GM12878 (cell line): Measurements from ENCODE around the gene ANKRD17. TPM values are rescaled to one million over a fixed set of nuclear protein-coding genes. Genes with fewer than 3 reads are reported as not detected.

ENCODE experiments used
- ASH2L ChIP-seq: fragments of 300-600, 200-600 bp; sonication (generic); IDR thresholded peaks from 2 replicates; pipeline ENCODE4 v1.6.1; 2017; ENCODE audit warnings: low read depth, mild to moderate bottlenecking, borderline replicate concordance
- BACH1 ChIP-seq: fragments of 450-650 bp; IDR thresholded peaks from 2 replicates; pipeline ENCODE4 v1.6.1; 2017; ENCODE audit warnings: mild to moderate bottlenecking, borderline replicate concordance
- BHLHE40 ChIP-seq, 2 experiments: fragments of 450-650 bp in 1 of 2; IDR thresholded peaks; 2 replicates each; pipeline ENCODE4 v1.6.1; 2011 to 2017; ENCODE audit warnings: low read depth in 2 of 2, borderline replicate concordance in 1 of 2, improper control_type of control experiment in 1 of 2, low read length in 1 of 2, mild to moderate bottlenecking in 1 of 2
- CBFB ChIP-seq: IDR thresholded peaks from 2 replicates; pipeline ENCODE4 v1.6.1; 2016; ENCODE audit warnings: antibody characterized with exemption, low read depth
- CREB1 ChIP-seq: IDR thresholded peaks from 2 replicates; pipeline ENCODE4 v1.6.1; 2012; ENCODE audit warnings: low read depth, mild to moderate bottlenecking, inconsistent platforms
- DPF2 ChIP-seq: fragments of 450-650 bp; IDR thresholded peaks from 2 replicates; pipeline ENCODE4 v1.6.1; 2017; ENCODE audit warnings: mild to moderate bottlenecking
- GATAD2B ChIP-seq: fragments of 450-650 bp; conservative IDR thresholded peaks from 2 replicates; pipeline ENCODE4 v1.6.1; 2017; ENCODE audit warnings: low read depth, mild to moderate bottlenecking, moderate library complexity
- IKZF2 ChIP-seq, 2 experiments: fragments of 450-650 bp; IDR thresholded peaks; 2 replicates each; pipeline ENCODE4 v1.6.1; 2017; ENCODE audit warnings: mild to moderate bottlenecking in 2 of 2, moderate library complexity in 2 of 2
- KAT2A ChIP-seq: conservative IDR thresholded peaks from 2 replicates; pipeline ENCODE4 v1.6.1; 2011; ENCODE audit warnings: low read depth, low read length; ENCODE audit not compliant: control insufficient read depth
- NFIC ChIP-seq: IDR thresholded peaks from 2 replicates; pipeline ENCODE4 v1.6.1; 2012; ENCODE audit warnings: low read depth, mild to moderate bottlenecking, inconsistent platforms, low read length, moderate library complexity
- NFXL1 ChIP-seq: fragments of 450-650 bp; IDR thresholded peaks from 2 replicates; pipeline ENCODE4 v1.6.1; 2017; ENCODE audit warnings: antibody characterized with exemption, mild to moderate bottlenecking, borderline replicate concordance
- NRF1 ChIP-seq: conservative IDR thresholded peaks from 2 replicates; pipeline ENCODE4 v1.6.1; 2011; ENCODE audit warnings: mild to moderate bottlenecking, low read depth, low read length, improper control_type of control experiment
- PML ChIP-seq: IDR thresholded peaks from 2 replicates; pipeline ENCODE4 v1.6.1; 2012; ENCODE audit warnings: low read length, inconsistent platforms
- RAD51 ChIP-seq: fragments of 450-650 bp; IDR thresholded peaks from 2 replicates; pipeline ENCODE4 v1.6.1; 2016; ENCODE audit warnings: moderate library complexity, mild to moderate bottlenecking, inconsistent platforms
- RBBP5 ChIP-seq: fragments of 200-600 bp; sonication (generic); conservative IDR thresholded peaks from 2 replicates; pipeline ENCODE4 v1.6.1; 2016
- RFX5 ChIP-seq: IDR thresholded peaks from 2 replicates; pipeline ENCODE4 v1.6.1; 2011; ENCODE audit warnings: low read depth, low read length, improper control_type of control experiment
- RUNX3 ChIP-seq: IDR thresholded peaks from 2 replicates; pipeline ENCODE4 v1.6.1; 2012; ENCODE audit warnings: low read length, inconsistent platforms
- SMC3 ChIP-seq: IDR thresholded peaks from 2 replicates; pipeline ENCODE4 v1.6.1; 2011; ENCODE audit warnings: low read length, improper control_type of control experiment, borderline replicate concordance
- SREBF2 ChIP-seq: IDR thresholded peaks from 2 replicates; pipeline ENCODE4 v1.6.1; 2012; ENCODE audit warnings: mild to moderate bottlenecking, low read length
- TCF3 ChIP-seq: IDR thresholded peaks from 2 replicates; pipeline ENCODE4 v1.6.1; 2012; ENCODE audit warnings: low read depth, mild to moderate bottlenecking, low read length, borderline replicate concordance; ENCODE audit not compliant: insufficient read depth
- YBX1 ChIP-seq: fragments of 450-650 bp; IDR thresholded peaks from 2 replicates; pipeline ENCODE4 v1.6.1; 2016; ENCODE audit warnings: antibody characterized with exemption
- ZNF217 ChIP-seq: fragments of 450-650 bp; IDR thresholded peaks from 2 replicates; pipeline ENCODE4 v1.6.1; 2017; ENCODE audit warnings: antibody characterized with exemption, mild to moderate bottlenecking
- ZSCAN29 ChIP-seq: fragments of 450-650 bp; IDR thresholded peaks from 2 replicates; pipeline ENCODE4 v1.6.1; 2017; ENCODE audit warnings: mild to moderate bottlenecking, moderate library complexity
- polyA plus RNA-seq, 11 experiments: library from polyadenylated mRNA; depleted of rRNA in 4 of 11; unstranded in 6 of 11; stranded (reverse) in 5 of 11; fragments of >200 nt; fragmentation: Nextera tagmentation in 4 of 11; fragmentation: Illumina TruSeq in 1 of 11; extraction: Ambion mirVana in 4 of 11; extraction: Trizol in 1 of 11; gene quantifications; 1 replicate in 1 of 11; 2 replicates in 10 of 11; pipeline versions ENCODE4 v1.2.1 to v1.2.3, GENCODE V29; 2011 to 2016; ENCODE audit warnings: inconsistent platforms in 2 of 11, missing spikeins in 2 of 11, low read depth in 1 of 11
- total RNA-seq, 4 experiments: library from RNA; depleted of rRNA in 3 of 4; stranded (reverse); fragments of >200 nt in 3 of 4; fragmentation: Illumina TruSeq in 1 of 4; extraction: Trizol in 1 of 4; gene quantifications; 2 replicates each; pipeline versions ENCODE4 v1.2.1 to v1.2.3, GENCODE V29; 2013 to 2021
- TF ChIP-seq, protein P1 (sequence below): fragments of 450-650 bp; IDR thresholded peaks from 2 replicates; pipeline ENCODE4 v1.6.1; 2014; ENCODE audit warnings: mild to moderate bottlenecking
- TF ChIP-seq, protein P2 (sequence below): IDR thresholded peaks from 2 replicates; pipeline ENCODE4 v1.6.1; 2012; ENCODE audit warnings: low read depth, low read length, improper control_type of control experiment
- TF ChIP-seq, protein P3 (sequence below): IDR thresholded peaks from 2 replicates; pipeline ENCODE4 v1.6.1; 2011; ENCODE audit warnings: borderline replicate concordance, low read depth, mild to moderate bottlenecking, moderate library complexity, low read length; ENCODE audit not compliant: insufficient read depth, poor library complexity, severe bottlenecking
- TF ChIP-seq, protein P4 (sequence below): IDR thresholded peaks from 2 replicates; pipeline ENCODE4 v1.6.1; 2011; ENCODE audit warnings: low read depth, mild to moderate bottlenecking, low read length, moderate library complexity, borderline replicate concordance; ENCODE audit errors: extremely low read depth

Gene ANKRD17
- total and polyA plus RNA-seq, 10 of the 15 experiments (the other 5 are each of a cell fraction or from before 2014, with no cell fraction given), result 11.7 to 46.5 (median 32.6) TPM

DNA sequence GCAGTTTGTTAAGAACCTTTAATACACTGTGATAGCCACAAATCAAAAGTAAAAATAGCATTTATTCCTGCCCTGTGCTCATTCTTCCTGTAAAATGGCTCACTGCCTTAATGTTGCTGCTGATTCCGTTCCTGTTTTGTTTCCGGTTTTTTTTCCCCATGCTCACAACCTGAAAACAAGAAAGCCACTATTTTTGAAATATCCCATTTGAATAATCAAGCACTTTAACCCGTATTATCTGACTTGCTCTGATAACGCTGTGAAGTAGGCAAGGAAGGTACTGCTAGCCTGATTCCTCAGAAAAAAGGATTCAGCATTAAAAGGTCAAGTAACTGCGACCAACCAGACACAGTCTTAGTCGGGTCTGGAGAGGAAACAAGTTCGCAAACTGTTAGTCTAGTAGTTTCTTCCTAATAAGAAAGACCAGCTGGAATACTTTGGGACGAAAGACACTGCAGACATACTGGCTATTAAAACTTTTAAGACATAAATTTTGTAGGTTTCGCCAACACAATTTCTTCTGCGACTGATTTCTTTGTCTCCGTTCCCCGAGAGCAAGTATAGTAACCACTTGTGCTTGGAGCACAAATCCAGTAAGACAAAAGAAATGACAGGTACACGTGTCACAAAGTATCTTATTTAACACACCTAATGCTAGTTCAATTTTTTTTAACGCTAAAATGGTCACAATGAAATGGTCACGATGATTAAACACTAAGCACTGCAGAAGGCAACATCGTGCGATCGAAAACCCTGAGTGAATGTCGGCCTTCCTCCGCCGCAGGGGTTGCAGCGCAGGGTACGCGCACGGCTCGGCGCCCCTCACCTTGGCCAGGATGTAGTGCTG, 189.9 kb downstream of the ANKRD17 start (continued):
- no peak for TF ChIP-seq RBBP5
- TF ChIP-seq NRF1, result no peak
- 0 out of 2 replicates have a peak, but pooled peaks have one; percentile 5 for TF ChIP-seq CREB1
- TF ChIP-seq ASH2L, result no peak
- TF ChIP-seq, protein P1, sequence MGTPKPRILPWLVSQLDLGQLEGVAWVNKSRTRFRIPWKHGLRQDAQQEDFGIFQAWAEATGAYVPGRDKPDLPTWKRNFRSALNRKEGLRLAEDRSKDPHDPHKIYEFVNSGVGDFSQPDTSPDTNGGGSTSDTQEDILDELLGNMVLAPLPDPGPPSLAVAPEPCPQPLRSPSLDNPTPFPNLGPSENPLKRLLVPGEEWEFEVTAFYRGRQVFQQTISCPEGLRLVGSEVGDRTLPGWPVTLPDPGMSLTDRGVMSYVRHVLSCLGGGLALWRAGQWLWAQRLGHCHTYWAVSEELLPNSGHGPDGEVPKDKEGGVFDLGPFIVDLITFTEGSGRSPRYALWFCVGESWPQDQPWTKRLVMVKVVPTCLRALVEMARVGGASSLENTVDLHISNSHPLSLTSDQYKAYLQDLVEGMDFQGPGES, result no peak
- no peak for TF ChIP-seq RUNX3
- no peak for TF ChIP-seq BHLHE40 (IDR thresholded peaks at IDR 0.05; ENCODE audit: borderline replicate concordance in 1 of 2, low read depth in 2 of 2, low read length in 1 of 2)
- TF ChIP-seq YBX1, result no peak
- no peak for TF ChIP-seq SREBF2
- no peak for TF ChIP-seq NFXL1
- TF ChIP-seq, protein P2, sequence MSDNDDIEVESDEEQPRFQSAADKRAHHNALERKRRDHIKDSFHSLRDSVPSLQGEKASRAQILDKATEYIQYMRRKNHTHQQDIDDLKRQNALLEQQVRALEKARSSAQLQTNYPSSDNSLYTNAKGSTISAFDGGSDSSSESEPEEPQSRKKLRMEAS, result no peak
- TF ChIP-seq RAD51, result no peak
- TF ChIP-seq ZNF217, result no peak
- no peak for TF ChIP-seq SMC3
- no peak for TF ChIP-seq KAT2A
- TF ChIP-seq, protein P3, sequence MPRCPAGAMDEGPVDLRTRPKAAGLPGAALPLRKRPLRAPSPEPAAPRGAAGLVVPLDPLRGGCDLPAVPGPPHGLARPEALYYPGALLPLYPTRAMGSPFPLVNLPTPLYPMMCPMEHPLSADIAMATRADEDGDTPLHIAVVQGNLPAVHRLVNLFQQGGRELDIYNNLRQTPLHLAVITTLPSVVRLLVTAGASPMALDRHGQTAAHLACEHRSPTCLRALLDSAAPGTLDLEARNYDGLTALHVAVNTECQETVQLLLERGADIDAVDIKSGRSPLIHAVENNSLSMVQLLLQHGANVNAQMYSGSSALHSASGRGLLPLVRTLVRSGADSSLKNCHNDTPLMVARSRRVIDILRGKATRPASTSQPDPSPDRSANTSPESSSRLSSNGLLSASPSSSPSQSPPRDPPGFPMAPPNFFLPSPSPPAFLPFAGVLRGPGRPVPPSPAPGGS, result no peak
- peak in 1 of 2 experiments; percentile 59; a peak in 1 of 4 replicates for TF ChIP-seq IKZF2 (IDR thresholded peaks at IDR 0.05)
- TF ChIP-seq BACH1, result no peak
- 0 out of 2 replicates have a peak, but pooled peaks have one; percentile 31 for TF ChIP-seq PML
- no peak for TF ChIP-seq TCF3
- no peak for TF ChIP-seq DPF2
- TF ChIP-seq, protein P4, sequence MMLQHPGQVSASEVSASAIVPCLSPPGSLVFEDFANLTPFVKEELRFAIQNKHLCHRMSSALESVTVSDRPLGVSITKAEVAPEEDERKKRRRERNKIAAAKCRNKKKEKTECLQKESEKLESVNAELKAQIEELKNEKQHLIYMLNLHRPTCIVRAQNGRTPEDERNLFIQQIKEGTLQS, result no peak
- no peak for TF ChIP-seq GATAD2B
- TF ChIP-seq ZSCAN29, result no peak
- TF ChIP-seq NFIC, result no peak
- peak; percentile 9; the same call in 1 of the 2 replicates for TF ChIP-seq CBFB
- no peak for TF ChIP-seq RFX5
